Activated CD8-positive, alpha-beta memory T cell treated with anti-CD3 and anti-CD28 coated beads for 4 hours (primary cell): ENCODE data around the gene SCLY.
"Not testable (repeated sequence)": the region's sequence is repeated elsewhere in the genome, so short reads cannot be mapped to it uniquely, and the experiment has no call there.

ENCODE experiments used
- DNase-seq, 2 donors: peaks; one replicate each; pipeline ENCODE4 v3.0.0-alpha.2; 2020; ENCODE audit warnings: low read depth in 2 of 2

The SCLY gene, protein sequence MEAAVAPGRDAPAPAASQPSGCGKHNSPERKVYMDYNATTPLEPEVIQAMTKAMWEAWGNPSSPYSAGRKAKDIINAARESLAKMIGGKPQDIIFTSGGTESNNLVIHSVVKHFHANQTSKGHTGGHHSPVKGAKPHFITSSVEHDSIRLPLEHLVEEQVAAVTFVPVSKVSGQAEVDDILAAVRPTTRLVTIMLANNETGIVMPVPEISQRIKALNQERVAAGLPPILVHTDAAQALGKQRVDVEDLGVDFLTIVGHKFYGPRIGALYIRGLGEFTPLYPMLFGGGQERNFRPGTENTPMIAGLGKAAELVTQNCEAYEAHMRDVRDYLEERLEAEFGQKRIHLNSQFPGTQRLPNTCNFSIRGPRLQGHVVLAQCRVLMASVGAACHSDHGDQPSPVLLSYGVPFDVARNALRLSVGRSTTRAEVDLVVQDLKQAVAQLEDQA

DNA sequence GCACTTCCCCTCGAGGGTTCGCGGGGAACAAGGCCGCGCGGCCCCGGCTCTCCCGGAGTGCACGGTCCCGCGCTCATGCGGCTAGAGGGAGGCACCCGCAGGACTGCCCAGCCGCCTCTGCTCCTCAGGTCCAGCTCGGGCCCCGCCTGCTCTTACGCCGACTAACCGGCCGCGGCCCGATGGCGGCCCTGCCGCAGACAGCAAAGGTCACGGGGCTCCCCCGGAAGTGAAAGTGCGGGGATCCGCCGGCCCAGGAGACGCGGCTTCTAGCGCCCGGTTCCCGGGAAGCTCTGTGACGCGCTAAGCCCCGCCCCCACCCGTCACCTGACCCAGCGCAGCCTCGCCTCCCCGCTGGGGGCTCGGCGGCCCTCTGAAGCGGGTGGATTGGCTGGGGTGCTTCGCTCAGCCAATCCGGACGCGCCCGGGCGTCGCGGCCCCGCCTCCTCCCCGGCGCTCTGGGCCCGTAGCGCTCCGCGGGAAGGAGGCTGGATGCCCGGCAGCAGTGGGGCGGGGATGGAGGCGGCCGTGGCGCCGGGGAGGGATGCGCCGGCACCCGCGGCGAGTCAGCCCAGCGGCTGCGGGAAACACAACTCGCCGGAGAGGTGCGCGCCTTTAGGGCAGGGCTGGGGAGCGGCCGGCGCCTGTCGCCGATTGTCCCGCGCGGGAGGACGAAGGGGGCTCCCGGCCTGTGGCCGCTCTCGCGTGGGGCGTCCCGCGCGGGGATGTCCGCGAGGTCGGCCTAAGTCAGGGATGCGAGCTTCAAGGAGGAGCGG, at the start of gene SCLY:
Gene SCLY (plus strand): TSS at position 460 of the 773 bp plus-strand sequence. CDS start 54 bp downstream, at position 514.
- DNase-seq = peak; percentile 90 to 93

GRCh38 chr2:238013806-238014205, 47.0 kb upstream of the SCLY start:
- no peak for DNase-seq

- no peak for DNase-seq
Observed at GRCh38 chr2:238015705-238016104, 45.1 kb upstream of the SCLY start.

GRCh38 chr2:238016526-238016925, 44.3 kb upstream of the SCLY start:
- no peak for DNase-seq

- DNase-seq = no peak
Observed at GRCh38 chr2:238019962-238020361, 40.8 kb upstream of the SCLY start.

DNA sequence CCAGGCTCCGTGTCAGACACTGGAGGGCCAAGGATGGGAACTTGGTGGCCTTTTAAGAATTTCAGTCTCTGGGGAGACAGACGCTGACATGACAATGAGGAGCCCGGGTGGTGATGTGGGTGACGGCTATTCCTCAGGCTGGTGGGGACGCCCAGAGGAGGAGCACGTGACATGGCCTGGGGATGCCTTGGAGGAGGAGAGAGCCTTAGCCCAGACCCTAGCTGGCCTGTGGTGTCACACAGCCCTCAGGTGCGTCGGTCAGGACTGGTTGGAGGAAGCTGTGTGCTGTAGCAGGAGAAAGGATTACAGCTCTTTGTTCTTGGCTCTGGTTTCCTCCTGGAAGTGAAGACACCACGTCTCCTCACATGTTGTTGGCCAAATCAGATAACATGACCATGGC, 40.0 kb upstream of the SCLY start:
- no peak for DNase-seq

DNA sequence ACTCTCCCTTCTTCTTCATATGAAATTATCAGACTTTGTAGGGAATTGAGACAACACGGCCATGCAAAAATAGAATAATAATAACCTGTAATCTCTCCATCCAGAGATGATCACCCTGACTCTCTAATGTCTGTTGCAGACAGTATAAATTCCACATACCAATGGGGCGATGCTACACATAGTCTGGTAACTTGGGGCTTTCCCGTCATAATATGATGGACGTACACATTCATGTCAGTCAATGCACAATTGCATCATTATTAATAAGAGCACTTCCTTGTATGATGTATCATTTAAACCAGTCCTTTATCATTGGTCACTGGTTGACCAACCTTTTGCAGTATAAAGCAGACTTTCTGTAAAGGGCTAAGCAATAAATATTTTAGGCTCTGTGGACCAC, 39.5 kb upstream of the SCLY start:
- DNase-seq = no peak

GRCh38 chr2:238022594-238023157, 38.1 kb upstream of the SCLY start:
- DNase-seq = no peak

DNA sequence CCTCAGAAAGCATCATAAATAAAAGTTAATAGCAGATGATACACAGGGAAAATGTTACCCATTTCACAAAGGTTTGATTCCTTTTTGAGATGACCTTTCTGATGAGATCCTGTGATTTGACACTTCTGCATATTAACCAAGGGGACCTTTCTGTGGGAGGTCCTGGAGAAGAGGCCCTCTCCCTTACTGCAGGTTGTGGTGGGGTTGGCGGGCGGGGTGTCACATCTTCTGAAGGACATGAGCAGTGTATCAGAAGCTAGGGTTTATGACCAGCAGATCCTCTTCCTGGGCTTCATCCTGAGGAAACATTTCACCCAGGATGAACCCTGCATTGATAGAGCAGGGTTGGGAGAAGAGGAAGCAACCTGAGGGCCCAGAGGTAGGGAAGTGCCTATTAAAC, 37.2 kb upstream of the SCLY start:
- DNase-seq = no peak

GRCh38 chr2:238024986-238025385, 35.8 kb upstream of the SCLY start:
- no peak for DNase-seq

GRCh38 chr2:238025741-238026360, 35.0 kb upstream of the SCLY start:
- no peak for DNase-seq

- no peak for DNase-seq
Observed at GRCh38 chr2:238027058-238027457, 33.7 kb upstream of the SCLY start.

DNA sequence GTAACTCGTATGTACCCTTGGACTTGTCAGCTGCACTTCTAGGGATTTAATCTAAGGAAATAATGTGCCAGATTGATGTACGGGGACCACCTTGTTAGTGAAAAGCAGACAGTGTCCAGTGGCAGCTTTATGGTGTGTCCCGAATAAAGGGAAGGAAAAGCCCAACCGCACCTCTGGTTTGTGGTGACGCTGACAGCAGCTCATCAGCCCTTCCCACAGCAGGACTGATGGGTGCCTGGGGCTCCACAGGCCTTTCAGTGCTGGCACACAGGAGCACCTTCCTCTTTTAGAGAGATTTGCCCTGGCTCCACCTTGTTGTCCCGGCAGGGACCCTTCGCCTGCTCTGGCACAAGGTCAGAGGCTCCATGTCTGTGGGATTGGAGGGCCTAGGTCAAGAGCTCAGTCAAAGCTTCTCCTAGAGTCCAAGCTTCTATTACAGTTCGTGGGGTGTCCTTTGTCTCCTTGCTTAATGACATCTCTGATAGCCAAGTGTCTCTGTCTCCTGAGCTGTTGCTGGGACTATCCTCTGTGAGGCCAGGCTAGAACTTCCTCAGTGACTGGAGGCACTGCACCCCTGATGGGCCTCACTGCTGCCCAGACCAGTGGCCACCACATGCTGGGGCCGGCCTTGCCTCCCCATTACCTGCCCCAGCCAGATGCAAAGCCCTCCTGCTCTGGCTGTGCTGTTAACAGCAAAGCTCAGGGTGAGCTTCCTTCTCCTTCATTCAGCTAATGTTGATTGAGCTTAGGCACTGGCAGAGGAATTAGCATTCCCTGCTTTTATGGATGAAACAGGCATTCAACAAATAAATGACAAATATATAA, 33.0 kb upstream of the SCLY start:
- no peak for DNase-seq

- no peak for DNase-seq
Observed at GRCh38 chr2:238029853-238030252, 30.9 kb upstream of the SCLY start.

- DNase-seq = no peak
Observed at GRCh38 chr2:238030422-238031155, 30.2 kb upstream of the SCLY start.

DNA sequence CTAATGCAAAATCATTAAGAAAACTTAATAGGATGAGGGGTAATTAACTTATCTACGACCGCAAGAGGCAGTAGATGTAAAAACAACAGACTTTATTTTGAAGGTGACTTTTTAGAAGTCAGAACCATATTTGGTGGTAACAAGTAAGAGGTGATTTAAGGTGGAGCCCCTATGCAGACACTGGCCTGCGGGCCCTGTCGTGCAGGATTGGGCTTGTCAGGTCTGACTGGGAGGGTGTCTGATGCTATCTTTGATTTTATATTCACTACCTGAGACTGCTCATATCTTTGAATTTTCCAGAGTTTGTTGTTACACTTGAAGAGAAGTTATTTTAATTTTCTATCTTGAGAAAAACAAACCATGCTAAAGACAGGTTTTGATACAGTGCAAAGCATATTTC, 29.1 kb upstream of the SCLY start:
- DNase-seq = no peak

- no peak for DNase-seq
Observed at GRCh38 chr2:238032755-238033337, 28.0 kb upstream of the SCLY start.

DNA sequence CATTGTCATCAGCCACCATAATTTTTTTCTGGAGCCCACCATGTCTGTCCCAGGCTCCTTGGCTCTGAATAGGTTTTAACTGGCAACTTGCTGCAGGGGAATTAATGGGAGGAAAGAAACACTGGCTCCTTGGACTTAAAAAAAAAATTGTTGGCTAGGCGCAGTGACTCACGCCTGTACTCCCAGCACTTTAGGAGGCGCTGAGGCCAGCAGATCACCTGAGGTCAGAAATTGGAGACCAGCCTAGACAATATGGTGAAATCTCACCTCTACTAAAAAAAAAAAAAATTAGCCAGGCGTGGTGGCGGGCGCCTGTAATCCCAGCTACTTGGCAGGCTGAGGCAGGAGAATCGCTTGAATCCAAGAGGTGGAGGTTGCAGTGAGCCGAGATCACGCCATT, 26.8 kb upstream of the SCLY start:
- not testable (repeated sequence) for DNase-seq

- DNase-seq = no peak
Observed at GRCh38 chr2:238038203-238038602, 22.6 kb upstream of the SCLY start.

- DNase-seq = no peak
Observed at GRCh38 chr2:238039151-238039550, 21.6 kb upstream of the SCLY start.
